SK-N-SH (cell line): ENCODE measurements around the gene TAF11L5. TPM values are rescaled to one million over a fixed set of nuclear protein-coding genes. Genes with fewer than 3 reads are reported as not detected.
"Not testable (repeated sequence)": the region's sequence is repeated elsewhere in the genome, so short reads cannot be mapped to it uniquely, and the experiment has no call there.

Experiments
- CTCF ChIA-PET: fragments of 300-600, 350-600 bp; formaldehyde crosslinking; extraction: SDS; loops from one replicate; lab custom pipeline; 2021; lab: Yijun Ruan, JAX
- POLR2A ChIA-PET: fragments of 350-600 bp; sonication (Branson Sonifier 250); formaldehyde crosslinking; extraction: SDS; loops from one replicate; lab custom pipeline; 2020; ENCODE audit warnings: antibody characterized with exemption, inconsistent platforms; lab: Yijun Ruan, JAX
- DNase-seq: peaks from one replicate; pipeline ENCODE4 v3.0.0; 2012
- H2AFZ ChIP-seq: fragments of 200-600 bp; sonication (generic); 2 replicates; pipeline ENCODE4 v1.8.1; 2016; ENCODE audit warnings: antibody characterized with exemption, mild to moderate bottlenecking, low read depth
- H3F3A ChIP-seq: fragments of 200-600 bp; sonication (generic); replicated peaks from 2 replicates; pipeline ENCODE3; 2016; ENCODE audit warnings: antibody characterized with exemption, mild to moderate bottlenecking; ENCODE audit not compliant: insufficient read depth
- H3K27ac ChIP-seq, 2 experiments: fragments of 200-500 bp in 1 of 2; fragments of 200-600 bp in 1 of 2; sonication (Bioruptor generic) in 1 of 2; sonication (generic), shearing (Covaris generic) in 1 of 2; 2 replicates each; pipeline versions ENCODE4 v1.5.1 to v1.6.1; 2014 to 2016; ENCODE audit warnings: low read depth in 2 of 2, inconsistent platforms in 1 of 2, low read length in 1 of 2, mild to moderate bottlenecking in 1 of 2, mixed read lengths in 1 of 2
- H3K27me3 ChIP-seq: fragments of 200-600 bp; sonication (generic), shearing (Covaris generic); 2 replicates; pipeline ENCODE4 v1.6.1; 2016; ENCODE audit warnings: mixed run types; ENCODE audit not compliant: insufficient read depth
- H3K36me3 ChIP-seq, 2 experiments: fragments of 200-500 bp in 1 of 2; fragments of 200-600 bp in 1 of 2; sonication (Bioruptor generic) in 1 of 2; sonication (generic) in 1 of 2; replicated peaks in 1 of 2; 2 replicates each; pipeline versions ENCODE3 to v1.5.1; 2014 to 2016; ENCODE audit warnings: low read length in 1 of 2, mild to moderate bottlenecking in 1 of 2; ENCODE audit not compliant: insufficient read depth in 2 of 2, control insufficient read depth in 1 of 2
- H3K4me1 ChIP-seq, 2 experiments: fragments of 200-500 bp in 1 of 2; fragments of 200-600 bp in 1 of 2; sonication (Bioruptor generic) in 1 of 2; sonication (generic), shearing (Covaris generic) in 1 of 2; 2 replicates each; pipeline versions ENCODE4 v1.5.1 to v1.6.1; 2014 to 2016; ENCODE audit warnings: low read depth in 1 of 2, low read length in 1 of 2, mixed run types in 1 of 2; ENCODE audit not compliant: insufficient read depth in 2 of 2, control insufficient read depth in 1 of 2
- H3K4me2 ChIP-seq: fragments of 200-600 bp; sonication (generic), shearing (Covaris generic); 2 replicates; pipeline ENCODE4 v1.6.1; 2017; ENCODE audit warnings: mixed run types
- H3K4me3 ChIP-seq, 2 experiments: fragments of 200-500 bp in 1 of 2; fragments of 200-600 bp in 1 of 2; sonication (Bioruptor generic) in 1 of 2; sonication (generic), shearing (Covaris generic) in 1 of 2; 2 replicates each; pipeline versions ENCODE4 v1.5.1 to v1.8.1; 2014 to 2016; ENCODE audit warnings: low read depth in 2 of 2, inconsistent platforms in 1 of 2, low read length in 1 of 2, mild to moderate bottlenecking in 1 of 2, mixed read lengths in 1 of 2, moderate library complexity in 1 of 2
- H3K79me2 ChIP-seq: fragments of 200-600 bp; sonication (generic); 2 replicates; pipeline ENCODE4 v1.8.1; 2017; ENCODE audit warnings: mild to moderate bottlenecking; ENCODE audit not compliant: insufficient read depth
- H3K9ac ChIP-seq: fragments of 200-600 bp; sonication (generic); 2 replicates; pipeline ENCODE4 v1.6.1; 2017; ENCODE audit warnings: mixed run types
- H3K9me2 ChIP-seq: fragments of 200-600 bp; sonication (generic); 2 replicates; pipeline ENCODE4 v1.6.1; 2017; ENCODE audit warnings: mixed run types
- H3K9me3 ChIP-seq: fragments of 200-600 bp; sonication (generic); 2 replicates; pipeline ENCODE4 v1.6.1; 2017; ENCODE audit warnings: mixed run types, mild to moderate bottlenecking, moderate library complexity
- H4K20me1 ChIP-seq: fragments of 200-600 bp; sonication (generic); 2 replicates; pipeline ENCODE4 v1.6.1; 2017; ENCODE audit warnings: mild to moderate bottlenecking, mixed run types; ENCODE audit not compliant: insufficient read depth
- WGBS: methylation state at CpG from one replicate; pipeline ENCODE4 v1.1.6; 2017; ENCODE audit warnings: low lambda C conversion rate; 5-methylcytosine and 5-hydroxymethylcytosine counted together
- polyA plus RNA-seq, 3 experiments: library from polyadenylated mRNA; depleted of rRNA; stranded (reverse); fragments of >200 nt; gene quantifications; 2 replicates each; pipeline ENCODE4 v1.2.3, GENCODE V29; 2012
- small RNA-seq, 7 experiments: library from RNA; depleted of rRNA; stranded (forward); fragments of <200 nt; gene quantifications; one replicate each; pipeline ENCODE3, GENCODE V24; 2012

The TAF11L5 gene
- polyA plus RNA-seq, 1 of the 3 experiments (the other 2 are of a cell fraction), result not detected

DNA sequence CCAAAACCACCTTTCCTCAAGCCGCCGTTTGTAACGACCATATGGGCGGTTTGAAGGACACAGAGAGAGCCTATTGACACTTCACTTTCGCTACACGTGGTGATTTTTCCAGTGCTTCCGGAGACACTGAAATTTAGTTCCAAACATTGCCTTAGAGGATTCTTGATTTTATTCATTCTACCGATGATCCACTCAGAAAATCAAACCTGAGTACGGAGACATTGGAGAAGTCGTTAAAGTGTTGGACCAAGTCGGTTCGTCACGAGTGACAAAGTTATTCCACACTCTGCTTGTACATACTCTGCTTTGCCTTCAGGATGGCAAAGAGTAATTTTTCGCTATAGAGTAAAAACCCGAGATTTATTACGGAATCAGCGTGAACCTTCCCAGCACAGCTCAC lies 1.5 kb downstream of the TAF11L5 start:
- H3K79me2 ChIP-seq, H3K9ac ChIP-seq, DNase-seq, H3F3A ChIP-seq, H3K4me3 ChIP-seq, H3K9me3 ChIP-seq, H3K27me3 ChIP-seq, H3K9me2 ChIP-seq, CTCF ChIA-PET, H3K36me3 ChIP-seq, H4K20me1 ChIP-seq, H2AFZ ChIP-seq, H3K4me1 ChIP-seq, POLR2A ChIA-PET, H3K4me2 ChIP-seq, H3K27ac ChIP-seq: not testable (repeated sequence)
- WGBS, result 69% methylated on average over 13 of the region's 17 CpGs

- H3K9me3 ChIP-seq, H3K27me3 ChIP-seq, POLR2A ChIA-PET, DNase-seq, H3K4me3 ChIP-seq, H3K79me2 ChIP-seq, H4K20me1 ChIP-seq, H3K36me3 ChIP-seq, H3K27ac ChIP-seq, H3F3A ChIP-seq, H2AFZ ChIP-seq, H3K9me2 ChIP-seq, H3K9ac ChIP-seq, H3K4me1 ChIP-seq, H3K4me2 ChIP-seq, CTCF ChIA-PET: not testable (repeated sequence)
- no CpG with 5 or more reads among the region's 15 CpGs for WGBS
Observed at GRCh38 chr5:17528369-17528768, 3.3 kb downstream of the TAF11L5 start, which contains the start of gene TAF11L6. Gene TAF11L6, plus strand, starts transcription at chr5:17528669.

Small RNA genes lying within 50 kb of the gene (small RNA-seq; reads per million reads assigned to genes)
- 0 reads per million in 7 experiments for gene AC106774.3

Other genes starting within 250 kb of the TAF11L5 start
- not detected in 2 replicates for gene TAF11L2, start 27.0 kb upstream of the TAF11L5 start, polyA plus RNA-seq (2012; rRNA removed)
- not detected in 2 replicates for gene TAF11L3, start 6.9 kb upstream of the TAF11L5 start, polyA plus RNA-seq (2012; rRNA removed)
- gene TAF11L4, start 3.4 kb upstream of the TAF11L5 start, polyA plus RNA-seq (2012; rRNA removed), result not detected in 2 replicates
- not detected in 2 replicates for gene TAF11L6, start 3.4 kb downstream of the TAF11L5 start, polyA plus RNA-seq (2012; rRNA removed)
- gene TAF11L7, start 60.5 kb downstream of the TAF11L5 start, polyA plus RNA-seq (2012; rRNA removed), result not detected in 2 replicates
- gene TAF11L8, start 65.7 kb downstream of the TAF11L5 start, polyA plus RNA-seq (2012; rRNA removed), result not detected in 2 replicates
- not detected in 2 replicates for gene TAF11L9, start 69.2 kb downstream of the TAF11L5 start, polyA plus RNA-seq (2012; rRNA removed)
- gene TAF11L10, start 72.6 kb downstream of the TAF11L5 start, polyA plus RNA-seq (2012; rRNA removed), result not detected in 2 replicates
- gene TAF11L11, start 78.9 kb downstream of the TAF11L5 start, polyA plus RNA-seq (2012; rRNA removed), result not detected in 2 replicates
- gene TAF11L12, start 85.2 kb downstream of the TAF11L5 start, polyA plus RNA-seq (2012; rRNA removed), result not detected in 2 replicates
- gene TAF11L13, start 106.9 kb downstream of the TAF11L5 start, polyA plus RNA-seq (2012; rRNA removed), result not detected in 2 replicates
- not detected in 2 replicates for gene TAF11L14, start 109.2 kb downstream of the TAF11L5 start, polyA plus RNA-seq (2012; rRNA removed)